H1 (cell line): ENCODE data around the gene NFKBIL1.

Experiments used
- CREB1 ChIP-seq: IDR thresholded peaks from 2 replicates; pipeline ENCODE4 v1.6.1; 2012; ENCODE audit warnings: inconsistent platforms
- RAD21 ChIP-seq, 2 experiments: IDR thresholded peaks in 1 of 2; conservative IDR thresholded peaks in 1 of 2; 2 replicates each; pipeline ENCODE4 v1.6.1; 2011; ENCODE audit warnings: low read depth in 2 of 2, low read length in 2 of 2, improper control_type of control experiment in 1 of 2, inconsistent platforms in 1 of 2, mild to moderate bottlenecking in 1 of 2, moderate library complexity in 1 of 2

DNA sequence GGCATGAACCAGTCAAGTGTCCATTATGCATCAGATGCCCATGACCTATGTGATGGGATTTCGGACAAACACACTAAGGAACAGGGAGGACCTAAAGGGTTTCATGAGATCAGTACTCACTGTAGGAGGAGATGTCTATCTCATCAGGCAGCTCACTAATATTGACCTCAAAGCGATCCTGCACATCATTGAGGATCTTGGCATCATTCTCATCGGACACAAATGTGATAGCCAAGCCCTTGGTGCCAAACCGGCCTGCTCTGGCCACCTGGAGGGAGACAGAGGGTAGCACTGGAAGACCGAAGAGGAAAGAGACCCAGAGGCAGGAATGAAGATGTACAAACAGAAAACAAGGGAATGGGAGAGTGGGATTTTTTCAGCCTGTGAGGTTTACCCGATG lies 16.7 kb upstream of the NFKBIL1 start:
- no peak for TF ChIP-seq RAD21 (IDR thresholded peaks at IDR 0.05 in 1 of 2, conservative IDR thresholded peaks at IDR 0.05 in 1 of 2; ENCODE audit: low read depth in 2 of 2, low read length in 2 of 2)
- TF ChIP-seq CREB1, result no peak
